ENCODE data around the gene GPR78. TPM values are rescaled to one million over a fixed set of nuclear protein-coding genes. Genes with fewer than 3 reads are reported as not detected.

GPR78 gene
- total and polyA plus RNA-seq, 2 of the 13 experiments (the other 11 are each of a cell fraction or from before 2014, with no cell fraction given): 0.01 to 0.07 TPM

- Histone ChIP-seq H3K79me2 (ENCODE audit: insufficient read depth, low read length) (no peaks in the 10 kb centered on the region), H3K4me3 (replicated peaks in 1 of 3; ENCODE audit: insufficient read depth in 1 of 3, low read depth in 2 of 3, low read length in 3 of 3) (no peak overlapping the region), H3K36me3 (replicated peaks in 1 of 2; ENCODE audit: control insufficient read depth in 1 of 2, insufficient read depth in 2 of 2, low read length in 2 of 2) (no peaks in the 10 kb centered on the region), H3K27ac (ENCODE audit: extremely low read length, insufficient read depth, low read length) (no peak overlapping the region), H4K20me1 (ENCODE audit: insufficient read depth, low read length) (peaks cover 5% of the 10 kb centered on the region; the same call in 1 of the 2 replicates), H3K27me3 (ENCODE audit: control insufficient read depth in 1 of 2, insufficient read depth in 2 of 2, low read length in 2 of 2) (peaks cover 4 to 41% of the 10 kb centered on the region in 2 experiments; a peak in 4 of 5 replicates), H3K4me2 (ENCODE audit: low read depth, low read length) (no peak overlapping the region), H3K9ac (ENCODE audit: insufficient read depth, low read depth, low read length) (no peak overlapping the region), H3K9me3 (ENCODE audit: low read length) (no peaks in the 10 kb centered on the region), H2AFZ (ENCODE audit: low read length) (no peak overlapping the region), H3K4me1 (ENCODE audit: insufficient read depth, low read length) (peaks cover 18% of the 10 kb centered on the region)
- POLR2A ChIA-PET: no interaction called here
- TF ChIP-seq RFXAP (CRISPR knock-in tag; IDR thresholded peaks at IDR 0.05; ENCODE audit: borderline replicate concordance): no peak
- no peak for TF ChIP-seq ZNF281 (CRISPR knock-in tag; IDR thresholded peaks at IDR 0.05; ENCODE audit: borderline replicate concordance)
- no peak for TF ChIP-seq MAZ (IDR thresholded peaks at IDR 0.05; ENCODE audit: borderline replicate concordance, low read depth, low read length)
- TF ChIP-seq MAZ (CRISPR knock-in tag; IDR thresholded peaks at IDR 0.05; ENCODE audit: low read depth): no peak
- no peak for TF ChIP-seq JUN (CRISPR knock-in tag; IDR thresholded peaks at IDR 0.05)
- no peak for TF ChIP-seq ZNF30 (CRISPR knock-in tag; IDR thresholded peaks at IDR 0.05)
- no peak for TF ChIP-seq HOMEZ (CRISPR knock-in tag; IDR thresholded peaks at IDR 0.05; ENCODE audit: low read depth)
- TF ChIP-seq CHD2 (IDR thresholded peaks at IDR 0.05; ENCODE audit: low read depth, low read length): no peak
- no peak for TF ChIP-seq ATF3 (CRISPR knock-in tag; IDR thresholded peaks at IDR 0.05)
- TF ChIP-seq ZNF549 (CRISPR knock-in tag; IDR thresholded peaks at IDR 0.05): no peak
- TF ChIP-seq DR1 (CRISPR knock-in tag; IDR thresholded peaks at IDR 0.05): no peak
- no peak for TF ChIP-seq FLYWCH1 (CRISPR knock-in tag; IDR thresholded peaks at IDR 0.05)
- TF ChIP-seq MTA1 (CRISPR knock-in tag; IDR thresholded peaks at IDR 0.05; ENCODE audit: borderline replicate concordance): no peak
- TF ChIP-seq CREBL2 (CRISPR knock-in tag; IDR thresholded peaks at IDR 0.05; ENCODE audit: borderline replicate concordance): no peak
- no peak for TF ChIP-seq KLF13 (CRISPR knock-in tag; IDR thresholded peaks at IDR 0.05)
- no peak for TF ChIP-seq ZNF225 (CRISPR knock-in tag; IDR thresholded peaks at IDR 0.05)
- DNase-seq (ENCODE audit: low spot score) (no peak), ATAC-seq (no peak), FAIRE-seq (no peak)
- in situ Hi-C loops (cut with HindIII; ENCODE audit: extremely low pct_ligation_motif_present, low pct_unique_long_range_greater_than_20kb) (no loop called here), intact Hi-C loops (cut with micrococcal nuclease; ENCODE audit: unreplicated experiment) (no loop called here)
- no TSS peak for BruUV-seq (replicated peaks)
- 42% methylated on average over 14 of the region's 15 CpGs for WGBS (ENCODE audit: low lambda C conversion rate)
- CTCF ChIA-PET (ENCODE audit: low intra/inter-chr PET ratio, low total read pairs): no interaction called here
These were observed 17.6 kb downstream of the GPR78 start for GRCh38 chr4:8597791-8598190.
